ENCODE data around the gene TFF2.

The TFF2 gene

DNA sequence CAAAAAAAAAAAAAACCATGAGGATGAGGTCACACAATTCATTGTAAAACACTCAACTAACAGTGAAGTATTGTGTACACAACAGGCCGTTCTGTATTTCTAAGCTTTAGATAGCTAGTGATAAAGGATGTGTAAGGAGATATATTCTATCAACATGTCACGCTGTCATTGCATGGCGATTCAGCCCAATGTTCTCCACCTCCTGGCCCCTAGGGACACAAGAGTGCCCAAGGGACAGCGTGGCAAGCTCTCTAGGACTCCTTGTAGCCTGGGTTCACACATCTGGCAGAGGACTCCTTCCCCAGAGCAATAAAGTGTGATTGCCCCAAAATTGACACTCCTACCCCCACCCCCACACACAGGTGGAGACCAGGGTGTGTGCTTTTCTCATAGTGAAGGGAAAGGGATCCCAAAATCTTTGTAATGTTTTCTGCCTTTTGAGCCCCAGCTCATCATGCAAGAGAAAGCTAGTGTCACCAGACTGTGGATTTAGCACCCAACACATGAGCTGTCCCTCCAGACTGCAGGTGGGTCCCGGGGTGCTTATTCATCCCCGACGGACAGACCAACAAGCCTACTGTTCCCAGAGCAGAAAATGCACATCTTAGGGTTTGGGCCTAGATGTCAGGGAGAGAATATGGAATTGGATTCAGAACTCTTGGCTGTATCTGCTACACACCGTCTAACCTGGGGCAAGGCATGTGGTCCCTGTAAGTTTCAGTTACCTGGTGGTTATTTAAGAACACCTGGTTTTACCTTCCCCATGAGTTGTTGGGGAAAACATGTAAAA is 33.6 kb upstream of the TFF2 start:
- DNase-seq (ENCODE audit: low read depth in 4 of 4, low spot score in 1 of 4): no peak

DNA sequence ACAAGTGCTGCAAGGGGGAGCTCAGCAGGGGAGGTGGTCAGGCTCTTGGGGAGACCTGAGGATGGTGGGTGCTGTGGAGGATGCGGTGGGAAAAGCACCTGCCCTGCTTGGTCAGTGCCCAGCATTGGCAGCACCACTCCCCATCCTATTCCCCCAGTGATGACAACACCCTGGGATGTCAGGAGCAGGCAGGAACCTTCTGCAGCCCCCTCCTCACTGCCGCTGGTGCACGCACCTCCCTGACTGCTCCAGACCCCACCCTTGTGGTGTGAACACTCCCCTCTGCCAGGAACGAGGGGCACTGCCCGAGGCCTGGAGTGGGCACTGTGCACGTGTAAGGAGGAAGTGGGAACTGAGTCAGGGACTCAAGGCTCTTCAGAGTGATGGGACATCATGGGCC is 32.5 kb upstream of the TFF2 start:
- no peak for DNase-seq (ENCODE audit: low read depth in 4 of 4, low spot score in 1 of 4)

DNA sequence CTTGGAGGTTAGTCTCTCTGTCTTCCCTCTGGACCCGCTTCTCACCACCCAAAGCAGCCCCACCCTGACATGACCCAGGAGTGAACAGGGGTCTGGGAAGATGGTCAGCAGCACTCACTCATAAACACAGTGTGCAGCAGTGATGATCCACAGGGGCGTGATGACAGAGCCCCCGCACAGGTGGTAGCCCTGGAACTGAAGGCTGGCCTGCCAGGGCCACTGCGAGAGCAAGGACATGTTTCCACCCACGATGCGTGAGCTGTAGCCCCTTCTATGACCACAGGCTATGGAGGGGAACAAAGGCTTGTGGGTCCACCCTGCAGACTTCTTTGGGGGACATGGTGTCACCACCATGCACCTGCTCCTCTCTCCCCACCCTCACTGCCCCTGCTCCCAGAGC is 32.1 kb upstream of the TFF2 start:
- DNase-seq (ENCODE audit: low read depth in 4 of 4, low spot score in 1 of 4): no peak

DNA sequence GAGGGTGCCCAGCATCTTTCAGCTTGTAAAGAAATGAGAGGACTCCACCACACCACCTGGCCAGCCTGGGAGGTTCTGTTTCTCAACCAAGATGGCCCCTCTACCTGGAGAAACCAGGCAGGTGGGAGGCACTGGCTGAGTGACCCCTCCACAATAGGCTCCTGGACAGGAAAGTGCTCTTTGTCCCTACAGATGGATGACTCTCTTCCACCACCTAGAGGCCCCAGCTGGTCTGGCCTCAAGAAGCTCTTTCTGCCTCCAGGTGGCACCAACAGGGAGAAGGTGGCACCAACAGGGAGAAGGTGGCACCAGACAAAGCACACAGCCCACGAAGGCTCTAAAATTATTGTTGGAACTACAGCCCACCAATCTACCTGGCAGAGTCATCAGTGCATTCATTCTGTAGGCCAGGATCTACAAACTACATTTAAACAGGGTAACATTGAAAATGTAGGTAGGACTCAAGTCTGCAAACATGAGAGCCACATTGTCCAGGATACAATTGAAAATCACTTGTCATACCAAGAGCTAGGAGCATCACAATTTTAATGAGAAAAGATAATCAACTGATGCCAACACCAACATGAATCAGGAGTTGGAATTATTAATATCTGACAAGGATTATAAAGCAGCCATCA is 30.7 kb upstream of the TFF2 start:
- no peak for DNase-seq (ENCODE audit: low read depth in 4 of 4, low spot score in 1 of 4)

DNA sequence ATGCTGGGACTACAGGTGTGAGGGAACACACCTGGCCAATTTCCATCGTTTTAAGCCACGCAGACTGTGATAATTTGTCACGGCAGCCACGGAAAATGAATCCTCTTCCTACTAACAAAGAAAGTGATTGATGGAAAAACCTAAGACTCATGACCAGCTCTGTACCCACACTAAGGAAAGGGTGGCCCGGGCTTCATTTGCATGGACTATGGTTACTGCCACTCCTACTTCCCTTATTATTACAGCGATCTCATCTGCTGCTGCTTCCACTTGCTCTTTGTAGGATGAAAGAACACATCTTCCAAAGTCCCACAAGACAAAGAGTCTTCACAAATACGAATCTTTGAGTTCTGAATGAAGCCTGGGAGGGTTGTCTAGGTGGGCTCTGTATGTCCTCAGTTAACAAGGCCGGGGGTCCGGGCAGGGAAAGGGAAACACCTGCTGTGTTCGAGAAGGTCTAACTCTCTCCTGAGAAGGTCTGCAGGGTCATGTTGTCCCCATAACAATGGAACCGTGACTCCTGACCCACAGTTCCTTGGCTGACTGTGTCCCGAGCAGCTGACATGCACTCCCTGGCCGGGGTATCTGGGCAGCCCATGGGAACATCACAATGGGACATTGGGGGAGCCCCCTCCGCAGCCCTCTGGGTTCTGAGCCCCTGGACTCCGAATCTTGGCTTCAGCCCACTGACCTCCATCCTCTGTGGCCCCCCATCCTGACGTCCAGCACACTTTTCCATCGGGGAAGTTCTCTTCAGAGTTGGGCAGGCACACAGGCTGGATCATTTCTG is 28.8 kb upstream of the TFF2 start:
- no peak for DNase-seq (ENCODE audit: low read depth in 4 of 4, low spot score in 1 of 4)

DNA sequence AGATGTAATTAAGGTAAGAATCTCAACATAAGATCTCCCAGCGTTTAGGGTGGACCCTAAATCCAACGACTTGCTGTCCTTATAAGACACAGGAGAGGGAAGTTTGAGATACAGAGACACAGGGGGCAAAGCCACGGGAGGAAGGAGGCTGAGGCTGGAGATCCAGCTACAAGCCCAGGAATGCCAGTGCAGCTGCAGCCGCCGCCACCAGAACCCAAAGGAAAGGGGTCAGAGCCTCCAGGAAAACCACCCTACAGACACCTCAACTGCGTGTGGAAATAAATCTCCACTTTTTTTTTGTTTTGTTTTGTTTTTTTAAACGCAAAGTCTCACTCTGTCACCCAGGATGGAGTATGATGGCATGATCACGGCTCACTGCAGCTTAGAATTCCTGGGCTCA is 27.6 kb upstream of the TFF2 start:
- DNase-seq (ENCODE audit: low read depth in 4 of 4, low spot score in 1 of 4): no peak

DNA sequence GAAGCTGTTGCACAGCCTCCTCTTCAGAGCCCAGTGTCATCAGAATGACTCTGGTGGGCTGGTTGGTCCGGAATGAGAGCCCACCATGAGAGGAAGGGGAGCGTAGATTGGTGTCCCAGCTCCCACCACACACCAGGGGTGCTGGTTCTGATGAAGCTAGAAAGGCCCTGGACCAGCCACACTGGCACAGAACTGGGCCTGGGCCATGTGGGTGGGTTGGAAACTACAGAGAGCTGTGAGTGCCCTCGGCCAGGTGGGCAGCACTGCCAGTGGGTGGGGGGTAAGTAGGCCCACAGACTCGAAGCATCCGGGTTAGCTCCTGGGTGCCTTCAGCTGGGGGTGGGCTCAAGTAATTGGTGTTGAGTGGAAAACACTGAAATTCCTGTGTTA is 27.2 kb upstream of the TFF2 start:
- no peak for DNase-seq (ENCODE audit: low read depth in 4 of 4, low spot score in 1 of 4)

DNA sequence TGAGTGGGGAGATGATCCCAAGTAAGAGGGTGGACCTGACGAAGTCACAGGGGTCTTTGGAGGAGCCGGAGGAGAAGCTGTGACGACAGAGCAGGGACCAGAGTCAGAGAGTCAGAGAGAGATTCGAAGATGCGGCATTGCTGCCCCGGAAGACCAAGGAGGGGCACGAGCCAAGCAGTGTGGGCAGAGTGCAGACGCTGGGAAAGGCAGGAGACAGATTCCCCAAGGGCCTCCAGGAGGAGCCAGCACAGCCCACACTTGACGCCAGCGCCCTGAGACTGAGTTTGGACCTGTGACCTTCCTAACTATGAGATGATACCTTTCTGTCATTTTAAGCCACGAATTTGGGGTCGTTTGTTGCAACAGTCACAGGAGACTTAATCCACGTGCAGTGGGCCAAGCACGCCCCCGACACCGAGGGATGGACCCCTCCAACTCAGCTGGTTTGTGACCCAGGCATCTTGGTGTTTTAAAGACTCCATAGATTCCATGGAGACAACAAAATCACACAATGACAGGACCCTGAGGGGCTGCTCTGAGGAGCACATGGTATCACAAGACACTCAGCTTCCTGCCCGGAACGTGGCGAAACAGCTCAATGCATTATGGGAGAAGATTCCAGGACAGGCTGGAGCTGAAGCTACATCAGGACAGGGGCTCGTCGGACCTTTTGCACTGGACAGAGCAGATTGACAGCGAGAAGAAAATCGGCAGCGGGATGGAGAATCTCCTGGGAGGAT is 26.6 kb upstream of the TFF2 start:
- no peak for DNase-seq (ENCODE audit: low read depth in 4 of 4, low spot score in 1 of 4)

DNA sequence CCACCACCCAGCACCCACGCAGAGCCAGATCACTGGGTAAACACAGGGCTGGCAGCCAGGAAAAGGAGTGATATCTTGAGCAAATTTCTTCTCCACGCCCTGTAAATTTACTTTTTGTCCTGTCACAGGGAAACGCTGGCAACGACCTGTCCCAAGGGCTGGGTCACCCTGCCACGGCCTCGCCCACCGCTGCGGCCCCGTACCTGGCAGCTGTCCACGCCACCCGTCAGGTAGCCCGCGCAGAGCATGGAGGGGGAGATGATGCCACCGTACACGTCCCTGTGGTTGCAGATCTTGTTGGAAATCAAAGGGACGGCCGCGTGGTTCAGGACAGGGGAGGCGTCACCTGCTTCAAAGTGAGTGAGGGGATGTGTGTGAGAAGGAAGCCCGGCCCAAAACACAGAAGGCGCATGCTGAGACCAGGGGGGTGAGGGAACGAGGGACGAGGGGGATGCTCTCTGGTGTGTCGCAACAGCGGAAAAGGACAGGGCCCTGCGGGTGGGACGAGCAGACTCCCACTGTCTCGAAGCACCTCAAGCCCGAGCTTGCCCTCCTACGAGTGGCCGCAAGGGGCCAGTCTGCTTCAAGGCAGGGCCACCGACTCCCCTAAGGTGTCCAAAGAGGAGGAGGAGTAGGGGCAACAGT is 25.7 kb upstream of the TFF2 start:
- no peak for DNase-seq (ENCODE audit: low read depth in 4 of 4, low spot score in 1 of 4)

DNA sequence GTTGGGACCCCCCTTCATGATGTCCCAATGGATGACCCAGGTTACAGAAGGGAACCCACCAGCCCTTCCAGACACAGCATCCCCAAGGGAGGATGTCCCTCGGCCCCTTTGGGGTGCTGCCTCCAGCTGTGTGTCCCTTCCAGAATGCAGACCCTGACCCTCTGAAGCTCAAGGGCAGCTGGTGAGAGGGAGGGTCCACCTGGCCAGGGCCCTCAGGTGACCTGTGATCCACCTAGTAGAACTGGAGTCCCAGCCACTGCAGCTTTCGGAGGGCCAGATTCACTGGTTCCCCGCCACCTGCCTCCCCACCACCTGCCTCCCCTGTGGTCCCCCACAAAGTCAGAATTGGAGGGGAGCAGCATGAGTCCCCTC is 25.2 kb upstream of the TFF2 start:
- DNase-seq (ENCODE audit: low read depth in 4 of 4, low spot score in 1 of 4): no peak

DNA sequence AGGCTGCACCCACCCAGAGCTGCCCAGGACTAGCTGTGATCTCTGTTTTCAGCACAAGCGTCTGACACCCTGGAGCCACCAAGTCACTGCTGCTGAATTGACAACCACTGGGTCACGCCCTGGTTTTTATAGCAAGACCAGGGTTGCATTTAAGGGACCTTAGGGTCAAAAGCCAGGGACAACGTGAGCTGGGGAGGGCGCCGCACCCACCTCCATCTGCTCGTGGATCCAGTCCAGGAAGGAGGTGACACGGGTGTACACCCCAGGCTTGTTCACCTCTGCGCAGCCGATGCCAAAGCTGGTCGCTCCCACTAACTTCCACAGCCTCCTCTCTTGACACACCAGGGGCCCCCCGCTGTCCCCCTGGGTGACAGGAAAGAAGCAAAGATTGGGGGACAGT is 24.7 kb upstream of the TFF2 start:
- no peak for DNase-seq (ENCODE audit: low read depth in 4 of 4, low spot score in 1 of 4)

DNA sequence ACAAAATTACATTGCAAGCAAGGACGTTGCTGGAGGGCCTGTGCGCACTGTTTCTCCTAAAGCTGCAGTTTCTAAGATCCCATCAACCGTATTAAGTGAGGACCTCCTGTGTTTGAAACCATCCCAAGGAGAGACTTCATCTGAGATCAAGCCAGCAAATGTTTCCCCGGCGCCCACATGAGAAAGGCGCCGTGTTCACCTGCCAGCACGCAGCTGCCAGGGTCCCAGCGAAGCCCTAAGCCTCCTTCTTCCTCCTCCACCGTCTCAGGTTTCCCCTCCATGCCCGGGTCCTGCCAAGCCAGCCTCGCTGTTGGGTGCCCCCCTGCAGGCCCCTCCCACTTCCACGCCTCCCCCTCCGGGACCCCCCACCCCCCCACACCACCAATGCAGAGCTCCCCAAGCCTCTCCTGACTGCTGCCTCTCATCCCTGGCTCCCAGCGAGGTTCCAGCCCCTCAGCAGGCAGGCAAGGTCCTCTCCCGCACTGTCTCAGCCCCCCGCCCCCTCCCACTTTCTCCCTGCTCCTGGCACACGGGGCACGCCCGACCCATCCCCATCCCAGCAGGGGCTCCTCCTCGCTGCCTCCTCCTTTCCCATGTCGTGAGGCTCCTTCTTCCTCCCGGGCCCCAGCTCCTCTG is 24.2 kb upstream of the TFF2 start:
- DNase-seq (ENCODE audit: low read depth in 4 of 4, low spot score in 1 of 4): no peak

DNA sequence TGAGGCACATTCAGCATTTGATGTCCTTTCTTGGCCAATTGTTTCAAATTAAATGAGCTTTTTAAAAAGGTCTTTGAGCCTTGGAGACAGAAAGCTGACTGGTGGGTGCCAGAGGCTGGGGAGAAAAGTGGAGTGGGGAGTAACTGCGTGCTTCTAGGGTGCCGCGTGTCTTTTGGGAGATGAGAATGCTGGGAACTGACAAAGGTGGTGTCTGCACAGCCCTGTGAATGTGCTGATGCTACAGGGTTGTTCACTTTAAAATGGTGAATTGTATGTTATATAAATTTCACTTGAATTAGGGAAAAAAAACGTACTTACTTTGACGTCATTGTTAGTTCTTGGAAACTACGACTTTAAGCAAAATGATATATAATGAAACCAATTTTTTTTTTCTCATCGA is 23.7 kb upstream of the TFF2 start:
- DNase-seq (ENCODE audit: low read depth in 4 of 4, low spot score in 1 of 4): no peak

DNA sequence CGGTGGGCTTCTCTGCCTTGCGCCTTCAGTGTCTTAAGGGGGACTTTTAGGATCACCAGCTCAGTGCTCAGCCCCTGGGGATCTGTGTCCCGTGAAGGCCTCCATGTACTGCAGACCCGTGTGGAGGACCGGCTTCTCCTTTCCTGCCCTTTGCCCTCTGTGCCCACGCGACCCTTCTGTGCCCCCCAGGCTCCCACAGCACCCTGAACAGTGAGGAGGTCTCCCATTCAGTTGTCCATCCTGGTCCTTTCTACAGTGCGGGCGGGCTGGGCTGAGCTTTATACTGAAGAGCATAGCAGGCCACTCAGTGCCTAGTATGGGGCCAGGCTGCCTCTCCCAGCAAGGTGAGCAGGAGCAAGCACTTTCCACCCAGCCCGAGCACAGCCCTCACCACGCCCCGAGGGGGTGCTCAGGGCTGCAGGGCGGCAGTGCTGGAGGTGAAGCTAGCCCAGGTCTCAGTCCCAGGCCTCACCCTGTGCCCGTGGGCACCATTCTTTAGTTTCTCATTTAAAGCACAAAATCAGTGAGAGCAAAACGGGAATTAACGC is 23.2 kb upstream of the TFF2 start:
- DNase-seq (ENCODE audit: low read depth in 4 of 4, low spot score in 1 of 4): no peak

DNA sequence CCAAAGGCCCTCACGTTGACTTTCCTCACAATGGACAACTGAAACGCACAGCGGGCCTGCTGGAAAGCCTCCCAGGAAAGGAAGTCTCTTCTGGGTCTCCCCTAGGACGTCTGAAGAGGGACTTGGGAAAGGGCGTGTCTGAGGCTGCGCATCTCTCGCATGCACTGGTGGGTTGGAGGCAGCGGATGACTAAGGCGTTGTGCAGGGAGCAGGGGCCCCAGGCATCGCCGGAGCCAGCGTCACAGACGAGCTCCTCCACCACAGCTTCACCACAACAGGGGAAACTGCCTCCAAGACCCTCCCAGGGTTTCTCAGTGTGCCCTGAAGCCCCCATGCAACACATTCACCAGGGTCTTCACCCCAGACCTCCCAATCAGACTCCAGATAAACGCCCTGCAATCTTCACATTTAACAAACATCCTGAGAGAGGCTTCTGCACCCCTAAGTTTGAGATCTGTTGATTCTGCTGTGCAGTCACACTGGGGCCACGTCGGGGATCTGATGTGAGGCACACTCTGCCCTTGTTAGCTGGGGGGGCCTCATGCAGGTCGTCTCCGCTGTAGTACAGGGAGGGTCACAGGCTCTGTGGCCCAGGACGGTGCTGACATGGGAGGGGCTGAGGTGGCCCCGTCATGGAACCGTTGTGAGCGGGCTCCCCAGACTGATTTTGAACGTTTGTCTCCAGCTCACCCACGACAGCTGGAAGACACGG is 22.6 kb upstream of the TFF2 start:
- DNase-seq (ENCODE audit: low read depth in 4 of 4, low spot score in 1 of 4): peak in 2 of 4 experiments; percentile 13 to 28

DNA sequence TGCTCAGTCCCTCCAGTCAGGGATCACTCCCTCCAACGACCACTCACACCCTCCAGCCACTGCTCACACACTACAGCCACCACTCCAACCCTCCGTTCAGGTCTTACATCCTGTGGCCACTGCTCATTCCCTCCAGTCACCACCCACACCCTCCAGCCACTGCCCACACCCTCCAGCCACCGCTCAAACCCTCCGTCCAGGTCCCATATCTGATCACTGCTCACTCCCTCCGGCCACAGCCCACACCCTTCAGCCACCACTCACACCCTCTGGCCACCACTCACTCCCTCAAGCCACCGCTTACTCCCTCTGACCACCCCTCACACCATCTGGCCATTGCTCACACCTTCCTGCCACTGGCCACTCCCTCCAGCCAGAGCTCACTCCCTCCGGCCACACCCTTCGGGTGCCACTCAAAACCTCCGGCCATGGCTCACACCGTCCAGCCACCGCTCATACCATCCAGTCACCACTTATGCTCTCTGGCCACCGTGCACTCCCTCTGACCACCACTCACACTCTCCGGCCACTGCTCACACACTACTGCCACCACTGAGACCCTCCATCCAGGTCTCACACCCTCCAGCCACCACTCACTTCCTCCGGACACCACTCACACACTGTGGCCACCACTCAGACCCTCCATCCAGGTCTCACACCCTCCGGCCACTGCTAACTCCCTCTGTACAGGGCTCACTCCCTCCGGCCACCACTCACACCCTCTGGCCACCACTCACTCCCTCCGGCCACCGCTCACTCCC is 20.3 kb upstream of the TFF2 start:
- DNase-seq (ENCODE audit: low read depth in 4 of 4, low spot score in 1 of 4): no peak

DNA sequence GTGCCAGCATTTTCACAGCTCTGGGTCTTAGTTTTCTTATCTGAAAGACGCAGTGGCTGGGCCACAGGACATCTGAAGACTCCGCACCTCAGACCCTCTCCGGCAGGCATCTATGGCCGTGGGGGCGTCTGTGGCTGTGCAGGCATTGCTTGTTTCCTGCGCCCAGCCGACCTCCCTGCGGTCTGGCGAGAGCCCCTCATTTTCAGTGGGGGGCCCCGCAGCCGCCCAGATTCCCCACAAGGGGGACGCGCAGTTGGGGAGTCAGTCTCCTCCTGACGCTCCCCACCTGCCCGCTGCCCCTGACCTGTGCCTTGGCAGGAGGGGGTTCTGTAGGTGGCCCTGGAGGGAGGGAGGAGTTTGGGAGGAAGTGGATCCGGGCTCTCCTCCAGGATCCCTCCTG is 19.0 kb upstream of the TFF2 start:
- no peak for DNase-seq (ENCODE audit: low read depth in 4 of 4, low spot score in 1 of 4)

DNA sequence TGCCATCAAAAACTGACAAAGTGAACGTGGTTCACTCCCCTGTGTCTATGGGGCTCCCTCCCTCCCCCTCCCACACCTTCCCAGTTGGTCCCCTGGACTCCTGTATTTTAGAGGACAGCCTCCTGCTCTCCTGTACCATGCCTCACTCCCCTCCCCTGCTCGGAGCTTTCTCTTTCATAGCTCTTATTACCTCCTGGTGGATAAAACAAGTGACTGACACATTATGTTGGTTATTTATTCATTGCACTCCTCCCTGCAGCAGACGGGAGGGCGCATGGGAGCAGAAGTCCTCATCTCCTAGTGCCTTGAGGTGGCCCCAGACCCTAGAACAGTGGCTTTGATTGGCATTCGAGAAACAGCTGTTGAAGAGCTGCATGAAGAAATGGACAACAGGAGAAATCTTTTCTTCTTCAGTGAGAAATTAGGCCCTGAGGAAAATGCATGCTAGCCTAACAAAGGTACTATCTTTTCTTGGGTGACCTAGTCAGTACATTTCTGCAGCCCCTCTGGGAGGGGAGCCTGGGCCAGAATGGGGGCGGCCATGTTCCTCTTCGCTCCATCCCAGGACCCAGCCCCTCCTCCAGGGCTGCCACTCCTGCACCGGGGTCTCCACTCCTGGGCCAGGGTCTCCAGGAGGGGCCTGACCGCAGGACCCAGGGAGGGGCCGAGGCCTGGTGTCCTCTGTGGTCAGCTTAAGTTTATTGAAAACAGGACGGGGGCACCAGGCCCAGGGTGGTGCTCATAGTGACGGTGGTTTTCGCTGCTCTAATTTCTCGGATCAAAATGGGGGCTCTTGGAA is 16.8 kb upstream of the TFF2 start:
- no peak for DNase-seq (ENCODE audit: low read depth in 4 of 4, low spot score in 1 of 4)
